ENCODE results near the gene ARHGAP22. TPM values are rescaled to one million over a fixed set of nuclear protein-coding genes. Genes with fewer than 3 reads are reported as not detected.

The ARHGAP22 gene
- total and polyA plus RNA-seq, 2 experiments from 2014 or later = 41.9 to 44.4 TPM

GRCh38 chr10:48519481-48520183 lies 85.2 kb downstream of the ARHGAP22 start:
- DNase-seq = no peak
- H2AFZ ChIP-seq = no peak overlapping the region
- no peaks in the 10 kb centered on the region for H3K9me3 ChIP-seq (ENCODE audit: low read depth)
- H3K4me3 ChIP-seq = no peak overlapping the region
- H3F3A ChIP-seq (ENCODE audit: insufficient read depth) = peaks cover 25% of the 10 kb centered on the region
- in situ Hi-C loops (cut with MboI) = loop anchor here (10.0 kb wide), 1 partner anchor 155 kb away; no protein-coding TSS in a partner anchor
- peaks cover 86% of the 10 kb centered on the region for H3K79me2 ChIP-seq (ENCODE audit: insufficient read depth)
- H3K27me3 ChIP-seq (replicated peaks; ENCODE audit: insufficient read depth) = no peaks in the 10 kb centered on the region
- H3K4me1 ChIP-seq (ENCODE audit: insufficient read depth) = peaks cover 21% of the 10 kb centered on the region
- H4K20me1 ChIP-seq (ENCODE audit: insufficient read depth) = no peaks in the 10 kb centered on the region; the same call in 1 of the 2 replicates
- H3K4me2 ChIP-seq (ENCODE audit: unreplicated experiment) = no peak overlapping the region
- no peak overlapping the region for H3K27ac ChIP-seq
- H3K36me3 ChIP-seq (ENCODE audit: low read depth) = peaks cover 11% of the 10 kb centered on the region; the same call in 1 of the 2 replicates
- no peaks in the 10 kb centered on the region for H3K9me2 ChIP-seq (ENCODE audit: insufficient read depth)
- TF ChIP-seq EZH2 (IDR thresholded peaks at IDR 0.05; ENCODE audit: insufficient read depth, poor library complexity, severe bottlenecking) (no peak), EZH2phosphoT487 (IDR thresholded peaks at IDR 0.05; ENCODE audit: insufficient read depth, low read depth) (no peak)
- WGBS, 2 experiments (ENCODE audit: low coverage in 1 of 2, low lambda C conversion rate in 2 of 2, missing lambda C conversion rate in 2 of 2) = 95 to 97% methylated on average over 11 to 12 of the region's 12 CpGs
- no peak overlapping the region for H3K9ac ChIP-seq

GRCh38 chr10:48518986-48519385 lies 85.9 kb downstream of the ARHGAP22 start:
- H3K4me1 ChIP-seq (ENCODE audit: insufficient read depth) = peaks cover 21% of the 10 kb centered on the region
- no peak overlapping the region for H3K9ac ChIP-seq
- H3K4me2 ChIP-seq (ENCODE audit: unreplicated experiment) = no peak overlapping the region
- in situ Hi-C loops (cut with MboI) = no loop called here
- peak; percentile 54 for DNase-seq
- 47 to 55% methylated on average over 4 of the region's 4 CpGs for WGBS, 2 experiments (ENCODE audit: low coverage in 1 of 2, low lambda C conversion rate in 2 of 2, missing lambda C conversion rate in 2 of 2)
- no peak overlapping the region for H2AFZ ChIP-seq
- H3K27me3 ChIP-seq (replicated peaks; ENCODE audit: insufficient read depth) = no peaks in the 10 kb centered on the region
- peaks cover 89% of the 10 kb centered on the region for H3K79me2 ChIP-seq (ENCODE audit: insufficient read depth)
- H3F3A ChIP-seq (ENCODE audit: insufficient read depth) = peaks cover 28% of the 10 kb centered on the region; the same call in 1 of the 2 replicates
- H4K20me1 ChIP-seq (ENCODE audit: insufficient read depth) = no peaks in the 10 kb centered on the region; the same call in 1 of the 2 replicates
- peaks cover 18% of the 10 kb centered on the region; the same call in 1 of the 2 replicates for H3K36me3 ChIP-seq (ENCODE audit: low read depth)
- no peaks in the 10 kb centered on the region for H3K9me2 ChIP-seq (ENCODE audit: insufficient read depth)
- H3K9me3 ChIP-seq (ENCODE audit: low read depth) = peaks cover 4% of the 10 kb centered on the region
- no peak overlapping the region for H3K27ac ChIP-seq
- TF ChIP-seq EZH2phosphoT487 (IDR thresholded peaks at IDR 0.05; ENCODE audit: insufficient read depth, low read depth) (no peak), EZH2 (IDR thresholded peaks at IDR 0.05; ENCODE audit: insufficient read depth, poor library complexity, severe bottlenecking) (no peak)
- H3K4me3 ChIP-seq = no peak overlapping the region

GRCh38 chr10:48517911-48518811 lies 86.7 kb downstream of the ARHGAP22 start:
- peaks cover 30% of the 10 kb centered on the region; the same call in 1 of the 2 replicates for H3F3A ChIP-seq (ENCODE audit: insufficient read depth)
- peaks cover 20% of the 10 kb centered on the region; the same call in 1 of the 2 replicates for H3K36me3 ChIP-seq (ENCODE audit: low read depth)
- no peak overlapping the region for H3K9ac ChIP-seq
- H3K79me2 ChIP-seq (ENCODE audit: insufficient read depth) = peaks cover 97% of the 10 kb centered on the region
- TF ChIP-seq EZH2phosphoT487 (IDR thresholded peaks at IDR 0.05; ENCODE audit: insufficient read depth, low read depth) (no peak), EZH2 (IDR thresholded peaks at IDR 0.05; ENCODE audit: insufficient read depth, poor library complexity, severe bottlenecking) (no peak)
- H3K4me3 ChIP-seq = no peak overlapping the region
- H3K4me1 ChIP-seq (ENCODE audit: insufficient read depth) = peaks cover 21% of the 10 kb centered on the region
- WGBS, 2 experiments (ENCODE audit: low coverage in 1 of 2, low lambda C conversion rate in 2 of 2, missing lambda C conversion rate in 2 of 2) = 95 to 97% methylated on average over 13 of the region's 13 CpGs
- no peak for DNase-seq
- in situ Hi-C loops (cut with MboI) = no loop called here
- H3K27me3 ChIP-seq (replicated peaks; ENCODE audit: insufficient read depth) = no peaks in the 10 kb centered on the region
- H2AFZ ChIP-seq = no peak overlapping the region
- H3K9me3 ChIP-seq (ENCODE audit: low read depth) = peaks cover 4% of the 10 kb centered on the region
- no peaks in the 10 kb centered on the region for H3K9me2 ChIP-seq (ENCODE audit: insufficient read depth)
- H3K4me2 ChIP-seq (ENCODE audit: unreplicated experiment) = no peak overlapping the region
- no peak overlapping the region for H3K27ac ChIP-seq
- peaks cover 5% of the 10 kb centered on the region for H4K20me1 ChIP-seq (ENCODE audit: insufficient read depth)

GRCh38 chr10:48517482-48517881 lies 87.4 kb downstream of the ARHGAP22 start:
- Histone ChIP-seq H3K9ac (no peak overlapping the region), H3K9me2 (ENCODE audit: insufficient read depth) (no peaks in the 10 kb centered on the region), H3F3A (ENCODE audit: insufficient read depth) (peaks cover 23% of the 10 kb centered on the region; the same call in 1 of the 2 replicates), H3K4me3 (no peak overlapping the region), H4K20me1 (ENCODE audit: insufficient read depth) (peaks cover 12% of the 10 kb centered on the region), H2AFZ (no peak overlapping the region), H3K36me3 (ENCODE audit: low read depth) (peaks cover 20% of the 10 kb centered on the region; the same call in 1 of the 2 replicates), H3K4me1 (ENCODE audit: insufficient read depth) (peaks cover 14% of the 10 kb centered on the region; the same call in 1 of the 2 replicates), H3K79me2 (ENCODE audit: insufficient read depth) (peaks cover 97% of the 10 kb centered on the region), H3K27me3 (replicated peaks; ENCODE audit: insufficient read depth) (no peaks in the 10 kb centered on the region), H3K9me3 (ENCODE audit: low read depth) (peaks cover 4% of the 10 kb centered on the region), H3K4me2 (ENCODE audit: unreplicated experiment) (no peak overlapping the region), H3K27ac (no peak overlapping the region)
- no peak for DNase-seq
- TF ChIP-seq EZH2phosphoT487 (IDR thresholded peaks at IDR 0.05; ENCODE audit: insufficient read depth, low read depth) = no peak
- no peak for TF ChIP-seq EZH2 (IDR thresholded peaks at IDR 0.05; ENCODE audit: insufficient read depth, poor library complexity, severe bottlenecking)
- WGBS, 2 experiments (ENCODE audit: low coverage in 1 of 2, low lambda C conversion rate in 2 of 2, missing lambda C conversion rate in 2 of 2) = 77 to 83% methylated on average over 8 to 9 of the region's 9 CpGs
- in situ Hi-C loops (cut with MboI) = no loop called here
